Heart left ventricle (tissue), 16 donors: ENCODE results near the gene BRF1. TPM values are rescaled to one million over a fixed set of nuclear protein-coding genes. Genes with fewer than 3 reads are reported as not detected.
A peak's percentile ranks its signal among the peaks of the same experiment; 100 is the strongest.

ENCODE experiments used
- ATAC-seq, 4 donors: fragments of 200-7000 bp; cut with Tn5 transposase; one replicate each; pipeline ENCODE4 v1.9.1; 2020 to 2022; ENCODE audit warnings: moderate library complexity in 4 of 4, mild to moderate bottlenecking in 3 of 4, moderate number of reproducible peaks in 1 of 4
- DNase-seq, 5 donors: peaks; one replicate each; pipeline ENCODE4 v3.0.0-alpha.2; 2020
- H3K27ac ChIP-seq, 12 donors: fragments of 200-600 bp; sonication (generic) in 4 of 12; one replicate each; pipeline versions ENCODE4 v1.5.0 to v1.8.0; 2016 to 2022; ENCODE audit warnings: mild to moderate bottlenecking in 2 of 12
- H3K27me3 ChIP-seq, 9 donors: fragments of 200-600 bp; sonication (generic) in 2 of 9; one replicate each; pipeline versions ENCODE4 v1.5.1 to v1.8.0; 2016 to 2022; ENCODE audit warnings: mild to moderate bottlenecking in 3 of 9
- H3K36me3 ChIP-seq, 9 donors: fragments of 200-600 bp; sonication (generic) in 2 of 9; one replicate each; pipeline versions ENCODE4 v1.5.0 to v1.8.0; 2018 to 2022; ENCODE audit warnings: mild to moderate bottlenecking in 2 of 9
- H3K4me1 ChIP-seq, 12 donors: fragments of 200-600 bp; sonication (generic) in 4 of 12; one replicate each; pipeline versions ENCODE4 v1.5.0 to v1.8.0; 2016 to 2022; ENCODE audit warnings: mild to moderate bottlenecking in 3 of 12
- H3K4me3 ChIP-seq, 12 donors: fragments of 200-600 bp; sonication (generic) in 4 of 12; one replicate each; pipeline versions ENCODE4 v1.5.0 to v1.8.0; 2017 to 2022; ENCODE audit warnings: mild to moderate bottlenecking in 9 of 12, moderate library complexity in 4 of 12
- H3K9me3 ChIP-seq, 12 donors: fragments of 200-600 bp; sonication (generic) in 4 of 12; one replicate each; pipeline versions ENCODE4 v1.5.0 to v1.8.0; 2016 to 2022; ENCODE audit warnings: mild to moderate bottlenecking in 1 of 12
- POLR2A ChIP-seq, 2 donors: fragments of 450-650 bp; IDR thresholded peaks; one replicate each; pipeline ENCODE4 v1.6.1; 2017; ENCODE audit warnings: antibody characterized with exemption in 2 of 2, mild to moderate bottlenecking in 2 of 2, moderate library complexity in 2 of 2
- WGBS, 4 donors: extraction: QIAGEN DNeasy Blood & Tissue Kit in 2 of 4; methylation state at CpG; one replicate each; pipeline versions ENCODE4 v1.1.5 to v1.1.7; 2013 to 2018; 5-methylcytosine and 5-hydroxymethylcytosine counted together
- intact Hi-C, 10 donors: fragments of 100-400 bp; cut with DNase I; formaldehyde crosslinking; loops; one replicate each; pipeline versions ENCODE4 v1.11.1 to v1.14.2; 2022
- polyA plus RNA-seq, 2 donors: library from polyadenylated mRNA; stranded (reverse); fragments of 200-250 nt; gene quantifications; one replicate each; pipeline ENCODE4 v1.2.3, GENCODE V29; 2013
- total RNA-seq, 9 donors: library from RNA; depleted of rRNA in 2 of 9; stranded (reverse); fragments of >200 nt in 2 of 9; fragmentation: NEBNext Ultra II Directional in 3 of 9; extraction: Animal tissue kit (Norgen Biotek cat#: 25700) in 3 of 9; gene quantifications; one replicate each; pipeline versions ENCODE4 v1.1.0 to v1.2.4, GENCODE V29; 2016 to 2023
- TF ChIP-seq, protein P1 (sequence below), 12 donors: fragments of 200-600 bp; sonication (generic) in 4 of 12; IDR thresholded peaks; one replicate each; pipeline versions ENCODE4 v1.5.0 to v1.8.0; 2018 to 2022; ENCODE audit warnings: antibody characterized with exemption in 12 of 12, mild to moderate bottlenecking in 5 of 12
- donor health status: ischemic (EF 13 %, LVEDD 7.1; RV severe dilation, severe dysfunction).
- donor health status: healthy with polysubstance abuse.
- donor health status: DM: no; HTN: yes; CAD: no.
- donor health status: DM: no; HTN: no; CAD: no.
- donor health status: ischemic (EF 25% LVEDD 6.9; RV normal size, moderate dysfunction).
- donor health status: ischemic (EF 25% LVEDD 5.7; RV mildly dilated, moderate dysfunction).
- donor health status: healthy.
- donor health status: DM: yes; HTN: yes; CAD: no.
- donor health status: ischemic (EF 35%, LVEDD 5.7; RV mildly dilated, moderate dysfunction).
- donor health status: nonischemic (EF 11% LVEDD 7.7; RV severe dilation, severe dysfunction).
- donor health status: DM: yes; HTN: yes; CAD: no.
- donor health status: PGD.
- donor health status: ischemic (EF 29% LVEDD 5.4; RV normal size, mild dysfunction).
- donor health status: nonischemic (EF 23%, LVEDD 6.1; RV moderate dilation, normal function).

BRF1 gene
- total and polyA plus RNA-seq, 11 donors = 13.3 to 25.3 (median 18.7) TPM

DNA sequence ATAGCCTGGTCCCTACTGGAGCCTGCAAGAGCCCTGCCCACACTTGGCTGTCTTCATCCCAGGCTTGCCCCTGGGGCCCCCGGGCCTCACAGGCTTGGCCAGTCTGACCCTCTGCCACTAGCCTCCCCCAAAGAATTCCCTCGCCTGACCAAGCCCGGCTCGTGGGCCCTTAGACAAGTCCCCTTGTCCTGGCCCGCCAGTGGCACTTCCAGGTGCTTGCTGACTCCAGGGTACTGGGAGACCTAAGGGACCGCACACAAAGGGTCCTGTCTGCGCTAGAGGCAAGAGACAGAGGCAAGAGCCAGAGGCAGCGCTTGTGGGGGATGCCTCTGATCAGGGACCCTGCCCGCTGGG is 47.5 kb downstream of the BRF1 start:
- Histone ChIP-seq H3K36me3 (peaks cover 0 to 46% (median 34%) of the 10 kb centered on the region in 9 donors), H3K27me3 (no peaks in the 10 kb centered on the region), H3K27ac (no peak overlapping the region), H3K9me3 (no peaks in the 10 kb centered on the region), H3K4me1 (peaks cover 0 to 33% (median 16%) of the 10 kb centered on the region in 12 donors), H3K4me3 (no peak overlapping the region)
- TF ChIP-seq, protein P1, sequence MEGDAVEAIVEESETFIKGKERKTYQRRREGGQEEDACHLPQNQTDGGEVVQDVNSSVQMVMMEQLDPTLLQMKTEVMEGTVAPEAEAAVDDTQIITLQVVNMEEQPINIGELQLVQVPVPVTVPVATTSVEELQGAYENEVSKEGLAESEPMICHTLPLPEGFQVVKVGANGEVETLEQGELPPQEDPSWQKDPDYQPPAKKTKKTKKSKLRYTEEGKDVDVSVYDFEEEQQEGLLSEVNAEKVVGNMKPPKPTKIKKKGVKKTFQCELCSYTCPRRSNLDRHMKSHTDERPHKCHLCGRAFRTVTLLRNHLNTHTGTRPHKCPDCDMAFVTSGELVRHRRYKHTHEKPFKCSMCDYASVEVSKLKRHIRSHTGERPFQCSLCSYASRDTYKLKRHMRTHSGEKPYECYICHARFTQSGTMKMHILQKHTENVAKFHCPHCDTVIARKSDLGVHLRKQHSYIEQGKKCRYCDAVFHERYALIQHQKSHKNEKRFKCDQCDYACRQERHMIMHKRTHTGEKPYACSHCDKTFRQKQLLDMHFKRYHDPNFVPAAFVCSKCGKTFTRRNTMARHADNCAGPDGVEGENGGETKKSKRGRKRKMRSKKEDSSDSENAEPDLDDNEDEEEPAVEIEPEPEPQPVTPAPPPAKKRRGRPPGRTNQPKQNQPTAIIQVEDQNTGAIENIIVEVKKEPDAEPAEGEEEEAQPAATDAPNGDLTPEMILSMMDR (IDR thresholded peaks at IDR 0.05) = no peak
- no peak for TF ChIP-seq POLR2A (IDR thresholded peaks at IDR 0.05)
- intact Hi-C loops = loop anchor here in 2 of 10 donors (10.0 kb wide), 1 partner anchor 49 kb away; no protein-coding TSS in a partner anchor
- ATAC-seq = no peak
- WGBS, 4 donors = 93 to 94% (median 94%) methylated on average over 8 to 9 of the region's 9 CpGs
- no peak for DNase-seq

DNA sequence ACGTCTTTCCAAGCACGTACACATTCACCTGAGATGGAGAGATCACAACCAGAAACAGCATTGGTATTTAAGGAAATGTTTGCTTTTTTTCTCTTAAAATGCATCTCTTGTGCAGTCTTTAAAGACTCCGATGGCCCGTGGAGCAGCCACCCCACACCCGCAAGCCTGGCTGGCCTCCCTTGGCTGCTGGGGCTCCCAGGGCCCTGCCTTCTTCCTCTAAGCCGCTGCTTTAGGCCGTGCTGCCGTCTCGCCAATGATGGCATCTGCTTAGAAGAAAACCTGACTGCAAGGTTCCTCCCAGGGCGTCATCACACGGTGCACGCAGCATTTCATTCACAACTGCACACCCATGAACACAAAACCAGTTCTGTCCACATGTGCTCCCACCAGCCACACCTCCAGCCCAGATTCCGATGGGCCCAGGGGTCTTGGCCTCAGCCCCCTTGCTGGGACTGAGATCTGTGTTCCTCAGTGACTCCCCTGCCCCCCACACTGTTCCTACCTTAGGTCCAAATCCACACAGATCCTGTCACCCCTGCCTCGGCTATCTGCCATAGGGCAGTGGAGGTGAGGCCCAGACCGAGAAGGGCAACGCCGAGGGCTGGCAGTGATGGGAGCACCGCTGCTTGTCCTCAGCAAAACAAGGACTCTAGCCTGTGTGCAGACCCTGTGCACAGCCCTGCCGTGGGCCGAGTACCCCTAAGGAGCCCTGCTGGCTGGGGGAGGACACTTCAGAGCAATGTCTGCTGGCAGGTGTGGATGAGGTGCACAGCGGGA is 48.1 kb downstream of the BRF1 start:
- H3K4me3 ChIP-seq = no peak overlapping the region
- 91 to 94% (median 92%) methylated on average over 17 to 21 of the region's 21 CpGs for WGBS, 4 donors

DNA sequence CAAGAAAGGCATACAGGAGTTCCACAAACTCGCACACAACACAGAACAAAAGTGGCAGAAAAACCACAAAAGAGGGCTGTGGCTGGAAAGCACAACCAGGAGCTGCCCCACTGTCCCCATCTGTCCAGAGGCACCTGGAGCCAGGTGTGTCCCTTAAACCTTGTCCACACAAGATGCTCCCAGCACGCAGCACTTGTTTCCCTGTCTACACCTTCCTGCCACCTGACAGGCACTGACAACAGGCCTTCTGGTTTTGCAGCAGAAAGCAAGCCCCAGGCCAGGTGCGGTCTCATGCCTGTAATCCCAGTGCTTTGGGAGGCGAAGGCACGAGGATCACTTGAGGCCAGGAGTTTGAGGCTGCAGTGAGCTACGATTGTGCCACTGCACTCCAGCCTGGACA is 48.9 kb downstream of the BRF1 start:
- no peak overlapping the region for H3K27ac ChIP-seq
- no peaks in the 10 kb centered on the region for H3K27me3 ChIP-seq
- intact Hi-C loops = loop anchor here in 2 of 10 donors (10.0 kb wide), 1 partner anchor 47 kb away; no protein-coding TSS in a partner anchor
- no peaks in the 10 kb centered on the region for H3K9me3 ChIP-seq
- TF ChIP-seq, protein P1 (IDR thresholded peaks at IDR 0.05) = no peak
- no peak for TF ChIP-seq POLR2A (IDR thresholded peaks at IDR 0.05)
- WGBS, 4 donors = 92 to 97% (median 94%) methylated on average over 6 of the region's 6 CpGs
- H3K4me1 ChIP-seq = peaks cover 4 to 46% (median 26%) of the 10 kb centered on the region in 12 donors
- H3K4me3 ChIP-seq = no peak overlapping the region
- peaks cover 0 to 48% (median 34%) of the 10 kb centered on the region in 9 donors for H3K36me3 ChIP-seq
- no peak for ATAC-seq
- no peak for DNase-seq

More for the DNA sequence above, 48.1 kb downstream of the BRF1 start:
- peak in 1 of 5 donors; percentile 19 for DNase-seq
- peaks cover 2 to 38% (median 20%) of the 10 kb centered on the region in 12 donors for H3K4me1 ChIP-seq
- intact Hi-C loops = loop anchor here in 2 of 10 donors (10.0 kb wide), 1 partner anchor 48 kb away; no protein-coding TSS in a partner anchor
- H3K27me3 ChIP-seq = no peaks in the 10 kb centered on the region
- H3K36me3 ChIP-seq = peaks cover 0 to 46% (median 34%) of the 10 kb centered on the region in 9 donors
- no peak overlapping the region for H3K27ac ChIP-seq
- no peaks in the 10 kb centered on the region for H3K9me3 ChIP-seq
- TF ChIP-seq, protein P1 (IDR thresholded peaks at IDR 0.05) = no peak
- TF ChIP-seq POLR2A (IDR thresholded peaks at IDR 0.05) = no peak
- no peak for ATAC-seq

DNA sequence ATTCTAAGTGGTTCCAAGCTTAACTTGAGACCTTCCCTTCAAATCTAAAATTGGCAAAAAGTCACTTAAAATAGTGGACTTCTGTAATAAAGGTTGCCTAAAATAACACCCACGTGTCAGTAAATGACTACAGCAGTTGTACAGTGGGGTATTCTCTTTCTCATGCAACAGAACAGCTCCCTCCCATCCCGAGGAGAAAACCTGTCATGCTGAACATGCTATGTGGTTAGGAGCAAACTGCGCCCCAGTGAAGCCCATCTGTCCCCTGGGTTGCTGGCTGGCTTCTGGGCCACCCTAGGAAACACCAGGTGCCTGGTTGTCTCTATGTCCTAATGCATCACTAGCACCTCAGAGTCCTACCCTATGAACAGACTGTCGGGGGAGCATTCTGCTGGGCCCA is 49.8 kb downstream of the BRF1 start:
- Histone ChIP-seq H3K36me3 (peaks cover 0 to 45% (median 34%) of the 10 kb centered on the region in 9 donors), H3K27ac (no peak overlapping the region), H3K4me3 (no peak overlapping the region), H3K27me3 (no peaks in the 10 kb centered on the region), H3K4me1 (peaks cover 4 to 46% (median 26%) of the 10 kb centered on the region in 12 donors), H3K9me3 (no peaks in the 10 kb centered on the region)
- 72 to 86% (median 83%) methylated on average over 3 to 4 of the region's 4 CpGs for WGBS, 4 donors
- ATAC-seq (no peak), DNase-seq (no peak)
- TF ChIP-seq, protein P1 (IDR thresholded peaks at IDR 0.05) = no peak
- TF ChIP-seq POLR2A (IDR thresholded peaks at IDR 0.05) = no peak
- intact Hi-C loops = loop anchor here in 2 of 10 donors (10.0 kb wide), 1 partner anchor 46 kb away; no protein-coding TSS in a partner anchor
